Measurements from ENCODE around the gene PHOX2A. TPM values are rescaled to one million over a fixed set of nuclear protein-coding genes. Genes with fewer than 3 reads are reported as not detected.

Gene PHOX2A
- total RNA-seq, 1 donor from 2014 or later, result not detected

DNA sequence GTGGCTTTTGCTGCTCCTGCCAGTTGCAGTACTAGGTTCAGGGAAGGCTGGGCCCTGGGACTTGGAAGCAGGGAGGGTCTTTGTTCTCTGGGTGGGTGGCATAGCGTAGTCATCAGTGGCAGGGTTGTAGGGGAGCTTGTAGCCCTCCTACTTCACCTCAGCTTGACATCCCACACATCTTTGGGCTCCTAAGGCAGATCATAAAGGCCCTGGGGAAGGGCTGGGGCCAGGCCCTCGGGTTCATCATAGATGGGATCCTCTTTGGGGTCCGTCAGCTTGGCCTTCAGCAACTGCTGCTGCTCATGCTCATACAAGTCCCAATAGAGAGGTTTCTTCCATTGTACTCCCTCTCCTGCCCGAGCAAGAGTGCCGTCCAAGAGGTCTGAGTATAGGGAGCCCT lies 6.0 kb upstream of the PHOX2A start:
- no peaks in the 10 kb centered on the region for H3K4me1 Mint-ChIP-seq
- TF ChIP-seq, protein P1, sequence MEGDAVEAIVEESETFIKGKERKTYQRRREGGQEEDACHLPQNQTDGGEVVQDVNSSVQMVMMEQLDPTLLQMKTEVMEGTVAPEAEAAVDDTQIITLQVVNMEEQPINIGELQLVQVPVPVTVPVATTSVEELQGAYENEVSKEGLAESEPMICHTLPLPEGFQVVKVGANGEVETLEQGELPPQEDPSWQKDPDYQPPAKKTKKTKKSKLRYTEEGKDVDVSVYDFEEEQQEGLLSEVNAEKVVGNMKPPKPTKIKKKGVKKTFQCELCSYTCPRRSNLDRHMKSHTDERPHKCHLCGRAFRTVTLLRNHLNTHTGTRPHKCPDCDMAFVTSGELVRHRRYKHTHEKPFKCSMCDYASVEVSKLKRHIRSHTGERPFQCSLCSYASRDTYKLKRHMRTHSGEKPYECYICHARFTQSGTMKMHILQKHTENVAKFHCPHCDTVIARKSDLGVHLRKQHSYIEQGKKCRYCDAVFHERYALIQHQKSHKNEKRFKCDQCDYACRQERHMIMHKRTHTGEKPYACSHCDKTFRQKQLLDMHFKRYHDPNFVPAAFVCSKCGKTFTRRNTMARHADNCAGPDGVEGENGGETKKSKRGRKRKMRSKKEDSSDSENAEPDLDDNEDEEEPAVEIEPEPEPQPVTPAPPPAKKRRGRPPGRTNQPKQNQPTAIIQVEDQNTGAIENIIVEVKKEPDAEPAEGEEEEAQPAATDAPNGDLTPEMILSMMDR (IDR thresholded peaks at IDR 0.05; ENCODE audit: unreplicated experiment), result no peak
- DNase-seq (ENCODE audit: low spot score in 2 of 2, unreplicated experiment in 2 of 2), result peak in 1 of 2 experiments; percentile 9
- H3K36me3 Mint-ChIP-seq, result no peaks in the 10 kb centered on the region
- H3K9me3 Mint-ChIP-seq, result peaks cover 5% of the 10 kb centered on the region
- H3K27me3 Mint-ChIP-seq (ENCODE audit: low read depth), result peaks cover 53% of the 10 kb centered on the region
- H3K27ac Mint-ChIP-seq, result no peak overlapping the region
- H3K4me3 Mint-ChIP-seq, result no peak overlapping the region

DNA sequence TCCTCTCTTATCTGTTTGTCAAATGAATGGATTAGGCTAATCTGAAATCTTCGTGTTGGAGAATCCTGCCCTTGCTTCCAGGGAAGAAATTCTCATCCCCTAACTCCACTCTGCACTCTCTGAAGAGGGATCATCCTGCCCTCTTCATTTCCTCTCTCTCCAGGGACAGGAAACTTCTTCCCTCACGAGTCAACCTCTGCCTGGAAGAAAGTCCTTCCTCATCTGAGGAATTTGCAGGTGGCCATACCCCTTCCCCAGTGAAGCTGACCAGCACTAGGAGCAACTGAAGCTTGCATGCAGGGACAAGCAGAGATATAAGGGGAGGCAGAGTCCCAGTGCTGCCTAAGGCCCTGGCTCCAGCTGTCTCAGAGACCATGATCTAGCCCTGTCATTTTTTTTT lies 3.6 kb upstream of the PHOX2A start:
- TF ChIP-seq, protein P1 (IDR thresholded peaks at IDR 0.05; ENCODE audit: unreplicated experiment), result no peak
- DNase-seq (ENCODE audit: low spot score in 2 of 2, unreplicated experiment in 2 of 2), result peak in 1 of 2 experiments; percentile 7
- Mint-ChIP-seq H3K4me3 (no peak overlapping the region), H3K9me3 (no peaks in the 10 kb centered on the region), H3K27ac (no peak overlapping the region), H3K4me1 (peaks cover 9% of the 10 kb centered on the region), H3K27me3 (ENCODE audit: low read depth) (peaks cover 44% of the 10 kb centered on the region), H3K36me3 (no peaks in the 10 kb centered on the region)

DNA sequence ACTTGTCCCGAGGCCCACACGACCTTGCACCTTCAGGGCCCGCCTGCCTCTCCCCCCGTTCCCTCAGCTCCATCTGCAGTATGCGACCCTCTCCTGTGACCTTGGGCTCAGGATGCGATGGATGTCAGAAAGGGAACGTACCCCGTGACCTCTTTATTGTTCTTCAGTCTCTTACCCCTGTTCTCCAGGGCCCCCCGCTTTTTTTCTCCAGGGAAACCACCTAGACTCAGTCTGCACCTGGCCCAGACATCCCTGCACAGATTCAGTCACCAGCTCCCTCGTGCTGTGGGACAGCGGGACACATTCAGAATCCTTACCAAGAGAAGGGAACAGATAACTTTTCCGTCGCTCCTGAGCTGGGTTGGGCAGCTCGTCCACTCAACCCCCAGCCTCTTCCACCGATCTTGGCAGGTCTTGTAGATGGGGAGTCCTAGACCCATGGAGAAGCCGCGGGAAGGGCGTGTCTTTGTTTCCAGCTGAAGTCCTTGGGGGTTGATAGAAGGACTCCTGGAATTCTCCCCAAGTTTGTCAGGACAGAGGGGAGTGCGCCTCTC lies 1.4 kb upstream of the PHOX2A start:
- H3K36me3 Mint-ChIP-seq, result no peaks in the 10 kb centered on the region
- TF ChIP-seq, protein P1 (IDR thresholded peaks at IDR 0.05; ENCODE audit: unreplicated experiment), result no peak
- peaks cover 15% of the 10 kb centered on the region for H3K4me1 Mint-ChIP-seq
- H3K9me3 Mint-ChIP-seq, result no peaks in the 10 kb centered on the region
- no peak overlapping the region for H3K4me3 Mint-ChIP-seq
- H3K27ac Mint-ChIP-seq, result no peak overlapping the region
- H3K27me3 Mint-ChIP-seq (ENCODE audit: low read depth), result peaks cover 47% of the 10 kb centered on the region
- DNase-seq (ENCODE audit: low spot score in 2 of 2, unreplicated experiment in 2 of 2), result no peak

DNA sequence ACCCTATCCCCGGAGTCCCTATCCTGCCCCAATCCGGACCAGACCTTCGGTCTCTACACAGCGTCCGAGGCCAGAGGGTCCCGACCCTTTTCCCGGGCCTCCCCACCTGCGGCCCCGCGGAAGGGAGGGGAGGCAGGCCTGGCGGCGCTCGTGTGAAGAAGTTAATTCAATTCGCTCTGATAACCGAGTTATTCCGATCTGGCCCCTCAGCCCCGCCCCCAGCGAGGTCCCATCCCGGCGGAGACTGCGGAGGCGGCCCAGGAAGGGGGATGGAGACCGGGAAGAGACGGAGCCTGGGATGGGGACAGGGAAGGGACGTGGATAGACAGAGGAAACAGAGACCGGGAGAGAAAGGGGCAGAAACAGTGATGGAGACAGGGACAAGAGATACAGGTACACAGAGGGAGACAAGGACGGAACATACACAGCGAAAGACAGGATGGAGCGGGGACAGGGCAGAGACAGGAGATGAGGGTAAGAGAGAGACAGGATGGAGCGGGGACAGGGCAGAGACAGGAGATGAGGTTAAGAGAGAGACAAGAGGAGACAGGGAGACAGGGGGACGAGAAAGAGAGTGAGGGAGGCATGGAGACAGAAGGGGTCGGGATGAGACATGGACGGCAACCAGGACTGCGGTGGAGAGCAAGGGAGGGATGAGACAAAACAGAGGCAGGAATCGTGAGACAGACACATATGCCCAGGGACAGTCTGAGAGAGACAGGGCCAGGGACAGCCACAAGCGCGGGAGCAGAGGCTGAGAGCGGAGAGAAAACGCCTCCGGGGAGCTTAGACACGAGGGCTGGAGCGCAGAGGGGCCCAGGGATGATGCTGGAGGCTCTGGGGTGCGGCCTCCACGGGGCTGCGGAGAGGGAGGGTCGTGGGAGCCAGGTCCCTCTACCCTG lies 636 bp upstream of the PHOX2A start:
- no peak for DNase-seq (ENCODE audit: low spot score in 2 of 2, unreplicated experiment in 2 of 2)
- peaks cover 17% of the 10 kb centered on the region for H3K4me1 Mint-ChIP-seq
- H3K27me3 Mint-ChIP-seq (ENCODE audit: low read depth), result peaks cover 42% of the 10 kb centered on the region
- no peaks in the 10 kb centered on the region for H3K9me3 Mint-ChIP-seq
- H3K4me3 Mint-ChIP-seq, result peak overlapping the region; percentile 36
- TF ChIP-seq, protein P1 (IDR thresholded peaks at IDR 0.05; ENCODE audit: unreplicated experiment), result no peak
- H3K27ac Mint-ChIP-seq, result no peak overlapping the region
- H3K36me3 Mint-ChIP-seq, result no peaks in the 10 kb centered on the region

DNA sequence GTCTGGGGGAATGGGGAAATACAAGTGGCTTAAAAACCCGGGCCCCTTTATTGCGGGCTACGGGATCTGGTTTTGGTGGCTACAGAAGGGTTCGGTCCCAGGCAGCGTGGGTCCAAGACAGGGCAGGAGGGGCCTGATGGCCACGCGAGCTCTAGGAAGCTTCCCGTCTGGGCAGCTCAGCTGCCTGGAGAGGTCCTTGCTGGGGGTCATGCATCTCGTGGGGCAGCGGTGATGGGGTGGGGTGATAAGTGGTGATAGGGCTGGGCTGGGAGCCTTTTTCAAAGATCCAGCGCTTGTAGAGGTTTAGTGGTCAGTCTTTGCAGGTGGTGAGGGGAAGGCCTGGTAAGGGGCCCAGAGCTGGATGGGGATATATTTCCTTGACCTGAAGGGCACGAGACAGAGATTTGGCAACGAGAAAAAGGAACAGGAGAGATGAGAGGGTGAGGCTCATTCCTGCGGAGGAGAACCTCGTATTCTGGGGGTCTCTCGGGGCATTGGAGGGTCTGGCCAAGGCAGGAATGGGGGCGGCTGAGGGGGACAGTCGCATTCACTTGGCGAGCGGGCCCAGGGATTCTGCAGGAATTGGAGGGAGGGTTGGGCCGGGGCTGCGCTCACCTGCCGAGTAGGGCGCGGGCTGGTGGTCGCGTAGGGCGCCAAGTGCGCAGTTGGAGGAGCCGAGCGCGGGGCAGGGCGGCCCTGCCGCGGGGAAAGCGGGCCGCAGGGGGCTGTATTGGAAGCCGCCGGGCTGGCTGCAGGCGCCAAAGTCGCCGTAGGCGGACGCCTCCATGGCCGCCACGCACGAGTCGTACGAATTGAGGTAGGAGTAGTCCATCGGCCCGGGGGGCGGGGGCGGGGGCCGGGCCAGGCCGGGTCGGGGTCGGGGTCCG lies 560 bp downstream of the PHOX2A start:
- TF ChIP-seq, protein P1 (IDR thresholded peaks at IDR 0.05; ENCODE audit: unreplicated experiment), result no peak
- Mint-ChIP-seq H3K27ac (no peak overlapping the region), H3K27me3 (ENCODE audit: low read depth) (peaks cover 49% of the 10 kb centered on the region), H3K36me3 (no peaks in the 10 kb centered on the region), H3K9me3 (no peaks in the 10 kb centered on the region), H3K4me1 (peaks cover 25% of the 10 kb centered on the region), H3K4me3 (peak overlapping the region; percentile 54)
- DNase-seq (ENCODE audit: low spot score in 2 of 2, unreplicated experiment in 2 of 2), result no peak

Data from mesothelial cell of epicardium (in vitro differentiated cells).